WI38 (cell line): Measurements from ENCODE around the gene ADPRH.

ENCODE experiments used
- H3K4me3 ChIP-seq: 2 replicates; pipeline ENCODE4 v1.5.1; 2011; ENCODE audit warnings: low read depth, mild to moderate bottlenecking, control low read depth, low read length
- TF ChIP-seq, protein P1 (sequence below): IDR thresholded peaks from 2 replicates; pipeline ENCODE4 v1.5.1; 2012; ENCODE audit warnings: low read depth, mild to moderate bottlenecking, control low read depth, low read length

ADPRH gene

DNA sequence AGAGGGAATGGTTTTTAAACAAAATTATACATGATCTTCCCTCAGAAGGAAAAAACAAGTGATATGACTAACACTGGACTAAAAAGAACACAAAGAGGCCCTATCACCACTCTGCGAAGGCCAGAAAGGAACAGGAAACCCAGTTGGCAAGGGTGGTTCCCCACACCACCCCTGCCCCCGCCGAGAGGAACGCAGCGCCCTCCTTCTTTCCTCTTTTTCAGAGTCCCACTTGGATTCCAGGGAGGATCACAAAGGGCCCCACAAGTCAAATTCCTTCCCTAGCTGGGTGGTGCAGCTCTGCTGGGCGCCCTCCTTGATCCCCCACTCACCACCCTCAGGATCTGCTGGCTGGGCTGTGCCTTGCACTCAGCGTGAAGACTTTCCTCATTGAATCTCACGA lies 48.2 kb downstream of the ADPRH start:
- H3K4me3 ChIP-seq, result no peak overlapping the region
- TF ChIP-seq, protein P1, sequence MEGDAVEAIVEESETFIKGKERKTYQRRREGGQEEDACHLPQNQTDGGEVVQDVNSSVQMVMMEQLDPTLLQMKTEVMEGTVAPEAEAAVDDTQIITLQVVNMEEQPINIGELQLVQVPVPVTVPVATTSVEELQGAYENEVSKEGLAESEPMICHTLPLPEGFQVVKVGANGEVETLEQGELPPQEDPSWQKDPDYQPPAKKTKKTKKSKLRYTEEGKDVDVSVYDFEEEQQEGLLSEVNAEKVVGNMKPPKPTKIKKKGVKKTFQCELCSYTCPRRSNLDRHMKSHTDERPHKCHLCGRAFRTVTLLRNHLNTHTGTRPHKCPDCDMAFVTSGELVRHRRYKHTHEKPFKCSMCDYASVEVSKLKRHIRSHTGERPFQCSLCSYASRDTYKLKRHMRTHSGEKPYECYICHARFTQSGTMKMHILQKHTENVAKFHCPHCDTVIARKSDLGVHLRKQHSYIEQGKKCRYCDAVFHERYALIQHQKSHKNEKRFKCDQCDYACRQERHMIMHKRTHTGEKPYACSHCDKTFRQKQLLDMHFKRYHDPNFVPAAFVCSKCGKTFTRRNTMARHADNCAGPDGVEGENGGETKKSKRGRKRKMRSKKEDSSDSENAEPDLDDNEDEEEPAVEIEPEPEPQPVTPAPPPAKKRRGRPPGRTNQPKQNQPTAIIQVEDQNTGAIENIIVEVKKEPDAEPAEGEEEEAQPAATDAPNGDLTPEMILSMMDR, result no peak

DNA sequence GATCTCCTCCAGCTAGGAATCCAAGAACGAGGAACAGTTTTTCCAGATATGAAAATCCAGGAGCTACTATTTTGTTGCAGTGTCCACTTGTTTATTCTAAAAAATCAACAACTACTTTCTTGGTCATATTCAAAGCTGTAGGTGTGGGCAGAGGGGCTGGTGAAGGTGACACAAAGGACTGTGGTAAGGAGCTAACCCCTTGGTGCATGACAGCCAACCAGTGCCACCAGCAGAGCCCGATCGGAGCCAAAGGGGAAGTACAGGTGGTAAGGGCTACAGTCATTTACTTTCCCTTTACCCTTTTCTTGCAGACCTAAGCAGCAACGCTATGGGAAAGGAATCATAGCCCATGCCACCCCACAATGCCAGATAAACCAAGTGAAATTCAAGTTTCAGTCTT lies 49.1 kb downstream of the ADPRH start:
- no peak overlapping the region for H3K4me3 ChIP-seq
- TF ChIP-seq, protein P1, result no peak

DNA sequence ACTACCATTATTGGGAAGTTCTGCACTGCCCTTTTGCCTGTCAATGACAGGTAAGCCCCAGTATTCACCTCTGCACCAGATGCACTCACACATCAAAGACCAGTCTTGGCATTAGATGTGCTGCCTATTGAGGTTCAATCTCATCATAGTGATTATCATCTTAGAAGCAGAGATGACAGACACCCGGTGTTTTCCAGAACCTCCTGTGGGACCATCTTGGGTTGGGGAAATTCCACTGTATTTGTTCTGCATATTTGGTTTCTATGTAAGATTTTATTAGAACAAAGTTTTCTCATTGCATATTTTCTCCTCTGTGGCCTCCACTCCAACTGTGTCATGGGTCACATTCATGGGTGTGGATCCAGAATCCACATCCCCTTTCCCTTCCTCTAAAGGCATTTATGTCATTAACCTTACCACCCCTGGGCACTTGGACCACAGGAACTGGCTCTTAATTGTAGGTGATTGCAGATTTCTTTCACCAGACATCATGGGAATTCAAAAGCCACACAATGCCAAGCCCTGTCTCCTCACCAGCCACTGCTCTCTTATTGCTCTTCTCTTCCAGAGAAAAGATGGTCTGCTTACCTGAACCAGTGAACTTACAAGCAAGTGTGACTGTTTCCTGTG lies 49.6 kb downstream of the ADPRH start:
- no peak overlapping the region for H3K4me3 ChIP-seq
- TF ChIP-seq, protein P1, result no peak

DNA sequence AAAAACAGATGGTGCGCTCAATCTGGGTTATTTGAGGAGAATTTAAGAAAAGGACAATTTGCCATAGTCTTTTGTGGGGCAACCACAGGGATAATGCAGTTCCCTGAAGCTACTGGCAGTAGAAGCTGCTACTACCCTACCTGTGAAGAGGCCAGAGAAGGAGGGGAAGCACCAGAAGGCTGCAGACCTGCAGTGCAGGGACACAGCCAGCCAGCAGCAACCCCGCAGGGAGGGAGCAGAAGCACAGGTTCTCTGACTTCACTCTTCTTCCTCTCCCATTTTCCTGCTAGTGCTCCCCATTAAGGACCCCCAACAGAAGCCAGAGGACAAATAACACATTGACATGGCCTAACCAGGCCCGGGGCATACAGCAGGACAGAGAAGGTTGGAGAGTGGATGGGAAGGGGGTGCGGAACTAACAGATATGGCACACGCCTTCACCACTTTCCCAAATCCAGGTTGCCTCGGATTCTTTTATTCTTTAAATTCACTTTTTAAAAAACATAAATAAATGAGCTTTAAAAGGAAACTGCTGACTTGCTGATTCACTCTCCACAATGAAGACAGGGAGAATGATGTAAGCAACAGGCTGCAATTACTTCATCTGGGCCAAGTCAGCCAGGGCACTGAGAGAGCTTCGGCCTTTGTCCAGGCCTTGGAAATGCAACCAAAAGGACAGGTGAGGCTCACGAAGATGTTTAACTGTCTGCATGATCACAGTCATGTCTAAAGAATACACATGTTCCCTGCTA lies 51.0 kb downstream of the ADPRH start:
- TF ChIP-seq, protein P1, result no peak
- H3K4me3 ChIP-seq, result no peak overlapping the region

DNA sequence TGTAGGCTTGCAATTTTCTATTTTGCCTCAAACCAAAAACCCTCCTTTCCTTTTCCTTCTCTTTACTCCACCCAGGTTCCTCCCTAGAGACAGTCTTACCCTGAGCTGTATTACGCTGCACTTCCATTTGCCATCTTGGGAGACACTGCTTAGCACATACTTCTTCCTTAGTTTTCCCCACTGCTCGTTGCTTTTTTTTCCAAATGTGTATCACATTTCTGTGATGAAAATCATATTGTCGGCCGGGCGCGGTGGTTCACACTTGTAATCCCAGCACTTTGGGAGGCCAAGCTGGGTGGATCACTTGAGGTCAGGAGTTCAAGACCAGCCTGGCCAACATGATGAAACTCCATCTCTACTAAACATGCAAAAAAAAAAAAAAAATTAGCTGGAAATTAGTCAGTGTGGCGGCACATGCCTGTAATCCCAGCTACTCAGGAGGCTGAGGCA lies 51.6 kb downstream of the ADPRH start:
- TF ChIP-seq, protein P1, result no peak
- no peak overlapping the region for H3K4me3 ChIP-seq

DNA sequence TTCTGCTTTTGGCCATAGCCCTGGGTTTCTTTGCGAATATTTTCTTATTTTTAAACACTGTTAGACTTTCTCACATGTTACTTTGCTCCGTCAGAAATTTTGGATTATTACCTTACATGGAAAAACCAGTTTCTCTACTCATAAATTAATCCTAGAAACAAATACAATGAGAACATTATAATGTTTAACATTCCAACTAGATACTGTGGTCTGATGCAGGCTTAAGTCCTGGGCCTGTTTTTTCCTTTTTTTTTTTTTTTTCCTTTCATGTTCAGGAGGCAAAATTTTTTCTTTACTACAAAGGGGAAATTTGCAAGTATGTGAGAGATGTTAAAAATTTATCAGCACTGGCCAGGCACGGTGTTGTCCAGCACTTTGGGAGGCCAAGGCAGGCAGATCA lies 52.2 kb downstream of the ADPRH start:
- H3K4me3 ChIP-seq, result no peak overlapping the region
- TF ChIP-seq, protein P1, result no peak

DNA sequence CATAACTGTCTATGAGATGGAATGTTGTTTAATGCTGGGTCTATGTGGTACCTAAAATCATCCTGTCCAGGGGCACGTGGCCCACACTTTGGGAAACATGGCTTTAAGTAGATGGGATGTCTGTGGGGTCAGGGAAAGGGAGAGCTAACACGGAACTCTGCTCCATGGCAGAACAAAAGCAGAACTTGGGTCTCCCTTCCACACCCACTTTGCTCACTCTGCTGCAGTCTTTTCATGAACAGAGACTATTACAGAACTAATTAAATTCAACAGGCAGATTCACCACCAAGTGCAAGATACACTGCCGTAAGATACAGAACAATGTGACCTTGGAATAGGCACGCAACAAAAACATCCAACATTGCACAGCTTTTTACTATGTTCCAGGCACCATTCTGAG lies 52.9 kb downstream of the ADPRH start:
- TF ChIP-seq, protein P1, result no peak
- no peak overlapping the region for H3K4me3 ChIP-seq
